HAP-1 (cell line): ENCODE measurements around the gene TLCD1.

ENCODE experiments used
- DNase-seq, 2 experiments: peaks; one replicate each; pipeline ENCODE4 v3.0.0-alpha.2; 2016 to 2020; ENCODE audit warnings: low spot score in 2 of 2
- H3K27me3 ChIP-seq: fragments of 250-450 bp; sonication (Bioruptor Pico); 2 replicates; pipeline ENCODE4 v1.5.1; 2020; ENCODE audit warnings: low read depth, mild to moderate bottlenecking, moderate library complexity
- H3K36me3 ChIP-seq: fragments of 250-450 bp; sonication (Bioruptor Pico); replicated peaks from 2 replicates; pipeline ENCODE4 v1.5.1; 2020; ENCODE audit warnings: mild to moderate bottlenecking
- H3K4me1 ChIP-seq: fragments of 250-450 bp; sonication (Bioruptor Pico); 2 replicates; pipeline ENCODE4 v1.5.1; 2020; ENCODE audit warnings: mild to moderate bottlenecking
- H3K4me3 ChIP-seq: fragments of 250-450 bp; sonication (Bioruptor Pico); 2 replicates; pipeline ENCODE4 v1.5.1; 2020; ENCODE audit warnings: mild to moderate bottlenecking, moderate library complexity
- H3K9me3 ChIP-seq: fragments of 250-450 bp; sonication (Bioruptor Pico); 2 replicates; pipeline ENCODE4 v1.5.1; 2020; ENCODE audit warnings: mild to moderate bottlenecking, moderate library complexity
- in situ Hi-C: fragments of 300-500 bp; cut with MboI; formaldehyde crosslinking; loops from 3 replicates; pipeline ENCODE4 v1.14.3; 2020; ENCODE audit warnings: low sequenced_read_pairs, inconsistent platforms, mixed read lengths

The TLCD1 gene

GRCh38 chr17:28726226-28726626 lies at the start of gene TLCD1:
TSS of gene TLCD1 (minus strand) at chr17:28726233. CDS start at chr17:28726097, 136 bp downstream.
- Histone ChIP-seq H3K4me1 (peaks cover 37% of the 10 kb centered on the region), H3K27me3 (no peaks in the 10 kb centered on the region), H3K36me3 (peaks cover 42% of the 10 kb centered on the region), H3K9me3 (no peaks in the 10 kb centered on the region), H3K4me3 (peak within 1 kb of the TSS; percentile 56)
- peak; percentile 64 to 86 for DNase-seq
- in situ Hi-C loops = no loop called here

DNA sequence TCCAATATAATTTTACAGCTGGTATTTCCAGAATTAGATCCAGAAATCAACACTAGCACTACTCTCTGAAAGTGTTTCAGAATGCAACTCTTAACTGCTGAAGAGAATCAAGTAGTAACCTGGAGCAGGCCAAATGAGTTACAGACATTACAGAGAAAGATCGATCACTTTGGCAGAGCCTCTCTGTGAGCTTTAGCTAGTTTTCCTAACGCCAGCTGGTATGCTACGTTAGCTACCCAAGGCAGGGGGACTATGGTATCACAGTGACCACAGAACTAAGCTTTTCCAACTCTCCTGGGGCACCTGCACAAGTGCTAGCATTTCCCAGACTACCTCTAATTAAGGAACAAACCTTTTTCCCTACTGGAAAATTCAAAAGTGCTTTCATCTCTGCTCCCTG lies 48.2 kb upstream of the TLCD1 start:
- no peak overlapping the region for H3K4me3 ChIP-seq
- in situ Hi-C loops = no loop called here
- no peaks in the 10 kb centered on the region for H3K9me3 ChIP-seq
- DNase-seq = no peak
- no peaks in the 10 kb centered on the region for H3K27me3 ChIP-seq
- 0 out of 2 replicates have a peak, but pooled peaks cover 3% of the 10 kb centered on the region for H3K36me3 ChIP-seq
- no peaks in the 10 kb centered on the region for H3K4me1 ChIP-seq

DNA sequence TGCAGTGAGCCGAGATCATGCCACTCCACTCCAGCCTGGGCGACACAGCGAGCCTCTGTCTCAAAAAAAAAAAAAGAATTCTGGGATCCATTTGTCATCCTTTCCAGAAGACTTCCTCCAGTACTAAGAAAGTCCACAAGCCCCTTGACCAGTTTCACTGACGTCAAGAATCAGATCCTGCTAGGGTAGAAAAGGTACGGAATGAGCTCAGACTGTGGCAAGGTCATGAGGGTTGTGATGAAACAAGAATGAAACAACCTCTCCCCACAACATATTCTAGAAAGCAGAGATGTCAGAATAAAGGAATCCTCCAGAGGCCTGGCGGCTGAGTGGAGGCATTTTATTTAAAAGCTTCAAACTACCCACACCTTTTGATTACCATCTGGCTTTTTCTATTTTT lies 47.7 kb upstream of the TLCD1 start:
- DNase-seq = no peak
- Histone ChIP-seq H3K27me3 (no peaks in the 10 kb centered on the region), H3K4me3 (no peak overlapping the region), H3K9me3 (no peaks in the 10 kb centered on the region), H3K4me1 (no peaks in the 10 kb centered on the region), H3K36me3 (0 out of 2 replicates have a peak, but pooled peaks cover 3% of the 10 kb centered on the region)
- in situ Hi-C loops = no loop called here

DNA sequence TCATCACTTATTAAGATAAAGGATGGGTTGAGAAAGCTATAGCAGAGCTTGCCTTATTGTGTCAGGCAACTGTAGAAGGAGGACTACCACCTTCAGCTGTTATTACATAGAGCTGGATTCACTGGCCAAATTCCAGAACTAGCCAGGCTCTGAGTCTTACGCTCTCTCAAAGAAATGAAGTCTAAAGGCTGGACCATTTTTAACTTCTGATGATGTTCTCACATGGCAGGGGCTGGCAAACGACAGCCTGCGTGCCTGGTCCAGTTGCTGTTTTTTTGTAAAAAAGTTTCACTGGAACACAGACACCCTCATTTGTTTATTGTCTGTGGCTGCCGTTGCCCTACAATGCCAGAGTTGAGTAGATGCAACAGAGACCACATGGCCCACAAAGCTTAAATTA lies 39.0 kb upstream of the TLCD1 start:
- Histone ChIP-seq H3K9me3 (no peaks in the 10 kb centered on the region), H3K4me3 (no peak overlapping the region), H3K36me3 (peaks cover 13% of the 10 kb centered on the region), H3K27me3 (no peaks in the 10 kb centered on the region), H3K4me1 (no peaks in the 10 kb centered on the region)
- DNase-seq = no peak
- in situ Hi-C loops = no loop called here

DNA sequence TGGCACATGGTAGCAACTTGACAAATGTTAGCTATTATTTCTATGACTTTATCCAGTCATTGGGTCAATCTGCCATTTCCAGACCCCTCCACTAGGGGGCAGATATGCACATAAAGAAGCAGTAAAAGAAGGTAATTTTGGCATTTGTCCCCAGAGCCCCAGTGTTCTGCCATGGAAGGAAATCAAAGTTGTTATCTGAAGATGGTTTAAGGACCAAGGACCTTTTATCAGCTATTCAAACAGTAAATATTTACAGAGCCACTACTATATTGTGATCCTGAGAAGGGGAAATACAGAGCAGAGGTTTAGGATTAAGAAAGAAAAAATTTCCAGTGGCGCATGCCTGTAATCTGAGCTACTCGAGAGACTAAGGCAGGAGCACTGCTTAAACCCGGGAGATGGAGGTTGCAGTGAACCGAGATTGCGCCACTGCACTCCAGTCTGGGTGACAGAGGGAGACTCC lies 37.8 kb upstream of the TLCD1 start:
- DNase-seq = peak; percentile 74 to 86
- peaks cover 25% of the 10 kb centered on the region for H3K36me3 ChIP-seq
- H3K27me3 ChIP-seq = no peaks in the 10 kb centered on the region
- in situ Hi-C loops = no loop called here
- H3K4me3 ChIP-seq = no peak overlapping the region
- no peaks in the 10 kb centered on the region for H3K4me1 ChIP-seq
- no peaks in the 10 kb centered on the region for H3K9me3 ChIP-seq

DNA sequence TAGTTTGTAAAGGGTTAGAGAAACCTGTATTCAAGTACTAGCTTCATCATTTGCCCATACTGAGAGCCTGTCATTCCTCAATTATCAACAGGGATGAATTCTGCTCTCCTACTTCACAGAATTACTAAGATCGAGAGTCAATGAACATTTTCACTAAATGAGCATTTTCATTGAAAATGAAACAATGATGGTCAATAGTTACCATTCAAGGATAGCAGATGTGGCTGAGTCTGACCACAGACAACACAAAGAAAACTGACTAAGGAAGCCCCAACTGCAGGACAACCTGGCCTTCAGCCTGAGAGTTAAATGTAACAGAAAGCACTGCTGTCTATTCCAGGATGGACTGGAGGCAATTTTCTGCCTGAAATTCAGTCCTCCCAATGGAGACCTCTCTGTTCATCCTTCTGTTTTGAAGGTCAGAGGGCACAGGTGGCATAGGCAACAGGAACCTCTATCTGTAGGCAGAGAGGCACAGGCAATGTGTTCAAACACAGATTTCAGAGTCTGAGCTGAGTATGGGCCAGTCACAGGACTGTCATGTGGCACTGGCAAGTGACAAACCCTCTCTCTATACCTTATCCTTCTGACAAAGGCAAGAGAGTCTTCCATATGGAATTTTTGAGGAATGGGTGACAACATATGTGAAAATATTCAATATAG lies 37.2 kb upstream of the TLCD1 start:
- in situ Hi-C loops = no loop called here
- no peaks in the 10 kb centered on the region for H3K9me3 ChIP-seq
- H3K36me3 ChIP-seq = peaks cover 31% of the 10 kb centered on the region
- DNase-seq = no peak
- H3K4me1 ChIP-seq = no peaks in the 10 kb centered on the region
- H3K4me3 ChIP-seq = no peak overlapping the region
- no peaks in the 10 kb centered on the region for H3K27me3 ChIP-seq

GRCh38 chr17:28760601-28761562 lies 34.8 kb upstream of the TLCD1 start:
- no peak for DNase-seq
- in situ Hi-C loops = no loop called here

GRCh38 chr17:28759256-28759865 lies 33.3 kb upstream of the TLCD1 start:
- in situ Hi-C loops = loop anchor here (10.0 kb wide), 1 partner anchor 125 kb away; no protein-coding TSS in a partner anchor
- H3K36me3 ChIP-seq = peaks cover 23% of the 10 kb centered on the region
- DNase-seq = no peak
- H3K4me3 ChIP-seq = no peak overlapping the region
- H3K9me3 ChIP-seq = no peaks in the 10 kb centered on the region
- no peaks in the 10 kb centered on the region for H3K4me1 ChIP-seq
- no peaks in the 10 kb centered on the region for H3K27me3 ChIP-seq

More at GRCh38 chr17:28760601-28761562, 34.8 kb upstream of the TLCD1 start:
- Histone ChIP-seq H3K27me3 (no peaks in the 10 kb centered on the region), H3K4me3 (no peak overlapping the region), H3K4me1 (no peaks in the 10 kb centered on the region), H3K36me3 (peaks cover 28% of the 10 kb centered on the region), H3K9me3 (no peaks in the 10 kb centered on the region)

DNA sequence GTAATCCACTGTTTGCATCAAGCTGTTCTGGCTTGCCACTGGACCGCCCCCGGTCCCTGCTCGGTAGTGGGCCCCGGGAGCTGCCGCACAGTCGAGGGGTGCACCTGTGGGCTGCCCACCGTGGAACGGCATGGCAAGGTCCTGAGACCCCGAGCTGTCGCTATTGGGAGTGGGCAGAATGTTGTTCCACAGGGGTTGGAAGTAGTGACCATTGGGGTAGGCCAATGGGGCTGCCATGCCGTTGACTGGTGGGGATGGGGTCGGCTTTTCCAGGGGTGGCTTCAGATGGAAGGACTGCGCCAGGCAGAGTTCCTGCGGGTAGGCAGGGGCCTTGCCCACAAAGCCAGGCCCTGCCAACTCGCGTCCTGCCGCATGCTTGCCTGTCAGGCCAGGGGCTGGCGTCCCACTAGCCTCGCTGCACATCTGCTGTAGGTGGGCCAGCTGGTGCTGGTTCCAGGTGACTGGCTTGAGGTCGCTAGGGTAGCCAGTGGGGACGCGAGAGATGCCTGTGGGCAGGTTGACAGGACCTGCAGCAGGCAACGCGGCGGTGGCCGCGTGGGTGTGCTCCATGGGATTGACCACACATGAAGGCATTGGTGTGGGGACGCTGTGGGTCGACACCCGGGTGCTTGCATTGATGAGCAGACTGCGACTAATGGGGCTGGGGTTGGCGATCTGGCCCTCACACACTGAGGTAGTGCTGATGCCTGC lies 32.5 kb upstream of the TLCD1 start:
- Histone ChIP-seq H3K36me3 (peaks cover 23% of the 10 kb centered on the region), H3K4me1 (no peaks in the 10 kb centered on the region), H3K9me3 (no peaks in the 10 kb centered on the region), H3K4me3 (no peak overlapping the region), H3K27me3 (no peaks in the 10 kb centered on the region)
- no peak for DNase-seq
- in situ Hi-C loops = loop anchor here (10.0 kb wide), 1 partner anchor 126 kb away; no protein-coding TSS in a partner anchor

- no peaks in the 10 kb centered on the region for H3K9me3 ChIP-seq
- in situ Hi-C loops = loop anchor here (10.0 kb wide), 1 partner anchor 129 kb away; no protein-coding TSS in a partner anchor
- H3K4me3 ChIP-seq = no peak overlapping the region
- H3K36me3 ChIP-seq = peaks cover 29% of the 10 kb centered on the region
- H3K27me3 ChIP-seq = no peaks in the 10 kb centered on the region
- no peaks in the 10 kb centered on the region for H3K4me1 ChIP-seq
- DNase-seq = no peak
Observed at GRCh38 chr17:28756049-28756804, 30.2 kb upstream of the TLCD1 start.

- no peak overlapping the region for H3K4me3 ChIP-seq
- no peaks in the 10 kb centered on the region for H3K4me1 ChIP-seq
- in situ Hi-C loops = loop anchor here (10.0 kb wide), 1 partner anchor 129 kb away; no protein-coding TSS in a partner anchor
- DNase-seq = no peak
- H3K9me3 ChIP-seq = no peaks in the 10 kb centered on the region
- no peaks in the 10 kb centered on the region for H3K27me3 ChIP-seq
- H3K36me3 ChIP-seq = peaks cover 37% of the 10 kb centered on the region
Observed at GRCh38 chr17:28755486-28755885, 29.5 kb upstream of the TLCD1 start.

DNA sequence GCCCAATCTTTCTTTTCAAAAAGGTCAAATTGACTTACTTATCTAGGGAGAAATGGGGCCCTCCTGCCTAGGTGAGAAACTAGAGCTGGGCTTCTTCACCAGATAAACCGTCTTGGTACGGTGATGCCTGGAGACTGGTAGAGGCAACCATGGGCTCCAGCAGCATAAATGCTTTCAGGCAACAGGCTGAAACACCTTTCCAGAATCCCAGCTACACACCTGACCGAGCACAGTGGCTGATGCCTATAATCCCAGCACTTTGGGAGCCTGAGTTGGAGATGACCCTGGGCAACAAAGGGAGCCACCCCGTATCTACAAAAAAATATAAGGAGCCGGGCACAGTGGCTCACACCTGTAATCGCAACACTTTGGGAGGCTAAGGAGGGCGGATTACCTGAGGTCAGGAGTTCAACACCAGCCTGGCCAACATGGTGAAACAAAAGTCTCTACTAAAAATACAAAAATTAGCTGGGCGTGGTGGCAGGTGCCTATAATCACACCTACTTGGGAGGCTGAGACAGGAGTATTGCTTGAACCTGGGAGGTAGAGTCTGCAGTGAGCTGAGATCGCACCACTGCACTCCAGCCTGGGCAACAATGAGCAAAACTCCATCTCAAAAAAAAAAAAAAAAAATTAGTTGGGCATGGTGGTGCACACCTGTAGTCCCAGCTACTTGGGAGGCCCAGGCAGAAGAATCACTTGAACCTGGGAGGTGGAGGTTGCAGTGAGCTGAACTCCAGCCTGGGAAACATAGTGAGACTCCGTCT lies 25.8 kb upstream of the TLCD1 start:
- in situ Hi-C loops = loop anchor here (10.0 kb wide), 1 partner anchor 133 kb away; no protein-coding TSS in a partner anchor
- Histone ChIP-seq H3K4me1 (no peaks in the 10 kb centered on the region), H3K27me3 (no peaks in the 10 kb centered on the region), H3K36me3 (peaks cover 54% of the 10 kb centered on the region), H3K9me3 (no peaks in the 10 kb centered on the region), H3K4me3 (no peak overlapping the region)
- no peak for DNase-seq
